Omental fat pad (tissue), 4 donors: Measurements from ENCODE around the gene MAML1. TPM values are rescaled to one million over a fixed set of nuclear protein-coding genes. Genes with fewer than 3 reads are reported as not detected.
A peak's percentile ranks its signal among the peaks of the same experiment; 100 is the strongest.

Experiments
- ATAC-seq: fragments of 150-250 bp; one replicate; pipeline ENCODE4 v1.9.1; 2016; ENCODE audit warnings: mild to moderate bottlenecking, moderate library complexity; ENCODE audit not compliant: low FRiP score
- DNase-seq: peaks from one replicate; pipeline ENCODE4 v3.0.0-alpha.2; 2019; ENCODE audit warnings: low spot score
- total RNA-seq, 4 donors: library from RNA; depleted of rRNA; stranded (reverse); fragments of >200 nt; gene quantifications; one replicate each; pipeline ENCODE4 v1.1.0, GENCODE V29; 2016
- TF ChIP-seq, protein P1 (sequence below), 3 donors: fragments of 450-650 bp; IDR thresholded peaks; one replicate each; pipeline ENCODE4 v1.5.1; 2016 to 2017; ENCODE audit warnings: antibody characterized with exemption in 3 of 3, mild to moderate bottlenecking in 3 of 3, moderate library complexity in 2 of 3

The MAML1 gene
- total RNA-seq, 4 donors from 2014 or later: 12.6 to 28.1 (median 21.1) TPM

DNA sequence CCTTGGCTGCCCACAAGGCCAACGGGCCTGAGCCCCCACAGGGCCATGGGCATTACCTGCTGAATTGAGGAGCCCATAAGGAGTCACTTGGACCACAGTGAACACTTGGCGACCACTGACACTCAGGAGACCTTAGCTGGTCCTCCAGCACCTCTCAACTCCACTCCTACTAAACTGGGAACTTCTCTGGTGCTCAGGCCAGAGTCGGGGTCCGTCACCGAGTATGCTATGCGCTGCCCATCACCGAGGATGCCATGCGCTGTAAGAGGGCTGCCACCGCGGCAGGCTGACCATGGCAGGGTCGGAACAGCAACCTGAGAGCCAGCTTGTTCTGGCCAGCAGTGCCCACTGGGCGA lies 87.5 kb downstream of the MAML1 start:
- no peak for ATAC-seq
- TF ChIP-seq, protein P1, sequence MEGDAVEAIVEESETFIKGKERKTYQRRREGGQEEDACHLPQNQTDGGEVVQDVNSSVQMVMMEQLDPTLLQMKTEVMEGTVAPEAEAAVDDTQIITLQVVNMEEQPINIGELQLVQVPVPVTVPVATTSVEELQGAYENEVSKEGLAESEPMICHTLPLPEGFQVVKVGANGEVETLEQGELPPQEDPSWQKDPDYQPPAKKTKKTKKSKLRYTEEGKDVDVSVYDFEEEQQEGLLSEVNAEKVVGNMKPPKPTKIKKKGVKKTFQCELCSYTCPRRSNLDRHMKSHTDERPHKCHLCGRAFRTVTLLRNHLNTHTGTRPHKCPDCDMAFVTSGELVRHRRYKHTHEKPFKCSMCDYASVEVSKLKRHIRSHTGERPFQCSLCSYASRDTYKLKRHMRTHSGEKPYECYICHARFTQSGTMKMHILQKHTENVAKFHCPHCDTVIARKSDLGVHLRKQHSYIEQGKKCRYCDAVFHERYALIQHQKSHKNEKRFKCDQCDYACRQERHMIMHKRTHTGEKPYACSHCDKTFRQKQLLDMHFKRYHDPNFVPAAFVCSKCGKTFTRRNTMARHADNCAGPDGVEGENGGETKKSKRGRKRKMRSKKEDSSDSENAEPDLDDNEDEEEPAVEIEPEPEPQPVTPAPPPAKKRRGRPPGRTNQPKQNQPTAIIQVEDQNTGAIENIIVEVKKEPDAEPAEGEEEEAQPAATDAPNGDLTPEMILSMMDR (IDR thresholded peaks at IDR 0.05): no peak
- no peak for DNase-seq

DNA sequence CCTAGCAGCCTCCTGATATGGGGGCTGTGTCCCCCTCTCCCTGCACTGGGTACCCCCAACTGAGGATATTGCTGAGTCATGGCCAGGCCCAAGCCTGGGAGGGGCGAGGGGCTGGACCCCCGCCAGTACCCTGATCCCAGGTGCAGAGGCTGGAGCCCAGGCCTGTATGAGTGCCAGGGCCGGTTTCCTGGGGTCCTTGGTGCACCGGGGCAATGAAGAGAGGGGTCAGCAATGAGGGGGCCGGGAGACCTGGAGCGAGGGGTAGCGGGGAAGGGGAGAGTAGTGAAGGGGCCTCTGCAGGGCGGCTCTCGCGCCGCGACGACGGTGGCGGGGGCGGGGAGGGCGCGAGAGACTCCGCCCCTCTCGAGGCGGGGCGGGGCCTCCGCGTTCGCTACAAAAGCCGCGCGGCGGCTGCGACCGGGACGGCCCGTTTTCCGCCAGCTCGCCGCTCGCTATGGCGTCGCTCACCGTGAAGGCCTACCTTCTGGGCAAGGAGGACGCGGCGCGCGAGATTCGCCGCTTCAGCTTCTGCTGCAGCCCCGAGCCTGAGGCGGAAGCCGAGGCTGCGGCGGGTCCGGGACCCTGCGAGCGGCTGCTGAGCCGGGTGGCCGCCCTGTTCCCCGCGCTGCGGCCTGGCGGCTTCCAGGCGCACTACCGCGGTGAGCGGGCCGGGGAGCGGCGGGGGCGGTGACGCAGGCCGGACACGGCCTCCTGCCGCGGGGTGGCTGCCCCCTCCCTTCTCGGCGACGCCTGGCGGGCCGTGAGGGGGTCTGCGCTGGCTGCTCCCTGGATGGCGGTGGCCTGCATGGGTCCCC lies 88.1 kb downstream of the MAML1 start, which contains the start of gene SQSTM1:
TSS of gene SQSTM1 (plus strand) at position 423 of the 815 bp plus-strand sequence. CDS start at position 455, 32 bp downstream.
- TF ChIP-seq, protein P1 (IDR thresholded peaks at IDR 0.05): no peak
- ATAC-seq (peak; percentile 26), DNase-seq (no peak)

DNA sequence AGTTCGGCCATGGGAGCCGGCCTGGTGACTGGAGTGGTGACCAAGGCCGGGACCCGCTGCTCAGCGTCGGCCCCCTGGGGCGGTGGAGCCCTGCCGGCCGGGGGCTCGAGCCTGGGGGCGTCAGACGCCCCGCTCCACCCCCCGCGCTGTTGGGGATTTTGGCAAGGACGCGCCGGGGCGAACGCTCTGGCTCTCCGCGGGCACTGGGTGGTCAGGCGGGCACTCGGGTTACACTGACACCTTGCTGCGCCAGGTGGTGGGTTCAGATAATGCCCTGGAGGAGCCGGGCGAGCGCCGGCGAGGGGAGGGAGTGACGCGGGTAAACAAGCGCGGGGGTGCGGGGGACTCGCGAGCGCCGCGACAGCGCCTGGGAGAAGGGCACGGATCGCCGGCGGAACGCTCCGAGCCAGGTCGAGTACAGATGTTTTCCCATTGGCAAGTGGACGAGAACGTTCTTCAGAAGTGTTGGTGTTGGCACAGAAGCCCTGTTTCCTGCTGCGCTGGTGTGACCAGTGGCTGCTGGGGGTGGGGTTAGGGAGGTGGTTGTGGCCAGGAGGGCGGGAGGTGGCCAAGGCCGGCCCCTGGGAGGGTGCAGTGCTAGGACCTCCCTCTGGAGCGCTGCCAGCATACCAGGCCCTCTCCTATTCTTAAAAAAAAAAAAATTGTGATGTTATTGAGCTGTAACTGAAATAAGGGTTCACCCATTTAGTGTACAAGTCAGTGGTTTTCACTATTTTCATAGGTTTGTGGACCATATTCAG lies 88.9 kb downstream of the MAML1 start:
- peak; percentile 43 for ATAC-seq
- DNase-seq: peak; percentile 89
- TF ChIP-seq, protein P1 (IDR thresholded peaks at IDR 0.05): no peak

DNA sequence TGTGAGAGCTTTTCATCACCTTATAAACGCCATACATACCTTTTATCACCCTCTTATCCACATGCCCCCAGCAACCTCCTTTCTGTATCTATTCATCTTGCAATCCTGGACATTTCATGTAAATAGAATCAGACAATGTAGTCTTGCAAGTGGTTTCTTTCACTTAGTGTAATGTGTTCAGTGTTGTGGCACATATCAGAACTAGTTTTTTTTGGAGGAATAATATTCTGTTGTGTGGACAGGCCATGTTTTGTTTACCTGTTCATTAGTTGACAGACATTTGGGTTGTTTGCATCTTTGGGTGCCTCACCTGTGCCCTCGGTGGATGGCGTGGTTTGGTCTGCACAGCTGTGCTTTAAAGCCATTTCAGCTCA lies 89.4 kb downstream of the MAML1 start:
- TF ChIP-seq, protein P1 (IDR thresholded peaks at IDR 0.05): no peak
- ATAC-seq: no peak

DNA sequence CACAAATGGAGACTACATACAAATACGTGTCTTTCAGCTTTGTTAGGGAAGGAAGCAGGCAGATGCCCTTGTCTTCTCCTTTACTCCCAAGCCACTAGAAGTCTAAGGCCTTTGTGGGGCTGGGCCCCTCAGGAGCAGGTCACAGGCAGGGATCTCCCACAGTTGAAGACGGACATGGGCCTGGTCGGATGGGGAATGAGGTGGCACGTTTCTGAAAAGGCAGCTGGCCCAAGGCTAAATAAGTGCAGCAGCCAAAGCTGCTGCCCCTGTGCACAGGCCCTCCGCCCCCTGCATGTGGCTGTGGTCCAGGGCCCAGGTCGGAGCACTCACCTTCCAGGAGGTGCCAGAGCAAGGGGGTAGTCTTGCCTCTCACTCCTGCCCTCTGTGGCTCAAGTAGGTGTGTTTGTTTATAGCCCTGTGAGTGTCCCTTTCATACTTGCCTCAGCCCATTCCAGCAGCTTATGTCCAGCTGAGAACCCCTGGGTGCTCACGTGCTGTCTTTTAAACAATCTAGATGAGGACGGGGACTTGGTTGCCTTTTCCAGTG lies 89.9 kb downstream of the MAML1 start:
- TF ChIP-seq, protein P1 (IDR thresholded peaks at IDR 0.05): no peak

More for the DNA sequence above, 89.4 kb downstream of the MAML1 start:
- DNase-seq: no peak

DNA sequence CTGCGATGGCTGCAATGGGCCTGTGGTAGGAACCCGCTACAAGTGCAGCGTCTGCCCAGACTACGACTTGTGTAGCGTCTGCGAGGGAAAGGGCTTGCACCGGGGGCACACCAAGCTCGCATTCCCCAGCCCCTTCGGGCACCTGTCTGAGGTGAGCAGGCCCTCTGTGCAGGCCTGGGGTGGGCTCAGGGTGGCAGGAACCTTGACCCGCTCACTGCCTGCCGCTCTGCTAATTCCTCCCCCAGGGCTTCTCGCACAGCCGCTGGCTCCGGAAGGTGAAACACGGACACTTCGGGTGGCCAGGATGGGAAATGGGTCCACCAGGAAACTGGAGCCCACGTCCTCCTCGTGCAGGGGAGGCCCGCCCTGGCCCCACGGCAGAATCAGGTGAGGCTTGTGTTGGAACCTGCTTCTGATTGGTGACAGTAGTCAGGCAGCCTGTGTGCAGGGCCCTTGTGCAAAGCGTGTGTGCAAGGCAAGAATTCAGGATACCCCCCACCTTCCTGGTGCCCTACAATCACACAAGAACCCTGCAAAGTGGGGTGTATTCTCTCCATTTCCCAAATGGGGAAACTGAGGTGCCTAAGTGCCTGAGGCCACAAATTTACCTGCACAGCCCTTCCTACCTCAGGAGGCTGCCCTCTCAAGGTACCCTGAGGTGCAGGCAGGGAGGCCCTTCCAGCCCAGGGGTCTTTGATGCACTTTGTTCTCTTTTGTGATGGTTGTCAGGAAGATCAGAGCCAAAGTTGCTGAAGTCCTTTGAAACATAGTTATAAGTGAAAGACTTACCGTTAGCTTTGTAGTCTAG lies 91.5 kb downstream of the MAML1 start:
- TF ChIP-seq, protein P1 (IDR thresholded peaks at IDR 0.05): no peak
- no peak for DNase-seq
- no peak for ATAC-seq

More for the DNA sequence above, 89.9 kb downstream of the MAML1 start:
- no peak for DNase-seq
- no peak for ATAC-seq
